Uterine smooth muscle cell (primary cell): Measurements from ENCODE around the gene VCX2. TPM values are rescaled to one million over a fixed set of nuclear protein-coding genes. Genes with fewer than 3 reads are reported as not detected.

Experiments used
- total RNA-seq: library from RNA; depleted of rRNA; stranded (reverse); fragments of >200 nt; gene quantifications from 2 replicates; pipeline ENCODE4 v1.2.3, GENCODE V29; 2014

The VCX2 gene
- not detected in 2 replicates for total RNA-seq

DNA sequence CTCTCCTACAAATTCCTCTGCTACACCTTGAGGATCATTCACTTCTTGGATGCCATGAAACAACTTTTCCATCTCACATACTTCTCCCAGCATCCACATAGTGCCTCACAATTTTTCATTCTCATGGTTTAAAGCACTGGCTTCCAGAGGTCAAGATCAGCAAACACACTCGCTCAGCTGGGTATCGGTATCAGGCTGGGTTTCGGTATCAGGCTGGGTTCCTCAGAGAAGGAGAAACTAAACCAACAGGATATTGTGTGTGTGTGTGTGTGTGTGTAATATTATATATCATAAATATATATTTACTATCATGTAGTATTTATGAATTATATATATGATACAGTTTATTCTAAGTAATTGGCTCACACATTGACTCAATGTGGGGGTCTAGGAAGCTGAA lies at the start of gene VCX2:
VCX2 (minus strand) TSS at position 99 of the 400 bp plus-strand sequence. CDS start 624 bp downstream, outside the sequence.

Other genes with a start within 250 kb of the VCX2 start
- gene PNPLA4, start 243.9 kb downstream of the VCX2 start, total RNA-seq: 15.7 and 16.6 TPM in 2 replicates